Left forelimb (tissue), 1 donor: ENCODE data around the gene DHX35.
A peak's percentile ranks its signal among the peaks of the same experiment; 100 is the strongest.

ENCODE experiments used
- DNase-seq: peaks from one replicate; pipeline ENCODE4 v3.0.0-alpha.2; 2018; ENCODE audit warnings: low spot score

DHX35 gene

GRCh38 chr20:39059036-39059435 is 96.9 kb downstream of the DHX35 start:
- no peak for DNase-seq

- no peak for DNase-seq
These were observed 104.5 kb downstream of the DHX35 start for GRCh38 chr20:39066471-39067242.

GRCh38 chr20:39067526-39068216 is 105.5 kb downstream of the DHX35 start:
- no peak for DNase-seq

GRCh38 chr20:39069976-39070375 is 107.8 kb downstream of the DHX35 start:
- no peak for DNase-seq

- DNase-seq, result no peak
These were observed 108.5 kb downstream of the DHX35 start for GRCh38 chr20:39070484-39071231.

- no peak for DNase-seq
These were observed 110.0 kb downstream of the DHX35 start for GRCh38 chr20:39072132-39072531.

- DNase-seq, result no peak
These were observed 110.5 kb downstream of the DHX35 start for GRCh38 chr20:39072653-39073052.

- no peak for DNase-seq
These were observed 113.6 kb downstream of the DHX35 start for GRCh38 chr20:39075731-39076130.

GRCh38 chr20:39076958-39077357 is 114.8 kb downstream of the DHX35 start:
- no peak for DNase-seq

- no peak for DNase-seq
These were observed 118.2 kb downstream of the DHX35 start for GRCh38 chr20:39080326-39080725.

- peak; percentile 77 for DNase-seq
These were observed 119.1 kb downstream of the DHX35 start for GRCh38 chr20:39081255-39081654.

GRCh38 chr20:39082622-39083398 is 120.7 kb downstream of the DHX35 start:
- DNase-seq, result no peak

- no peak for DNase-seq
These were observed 121.6 kb downstream of the DHX35 start for GRCh38 chr20:39083761-39084160.

- DNase-seq, result no peak
These were observed 126.9 kb downstream of the DHX35 start for GRCh38 chr20:39089029-39089428.
